ENCODE data around the gene RABIF. TPM values are rescaled to one million over a fixed set of nuclear protein-coding genes. Genes with fewer than 3 reads are reported as not detected.

Gene RABIF
- polyA plus RNA-seq, 3 donors from 2014 or later, result 24.5 to 35.8 (median 25.3) TPM

DNA sequence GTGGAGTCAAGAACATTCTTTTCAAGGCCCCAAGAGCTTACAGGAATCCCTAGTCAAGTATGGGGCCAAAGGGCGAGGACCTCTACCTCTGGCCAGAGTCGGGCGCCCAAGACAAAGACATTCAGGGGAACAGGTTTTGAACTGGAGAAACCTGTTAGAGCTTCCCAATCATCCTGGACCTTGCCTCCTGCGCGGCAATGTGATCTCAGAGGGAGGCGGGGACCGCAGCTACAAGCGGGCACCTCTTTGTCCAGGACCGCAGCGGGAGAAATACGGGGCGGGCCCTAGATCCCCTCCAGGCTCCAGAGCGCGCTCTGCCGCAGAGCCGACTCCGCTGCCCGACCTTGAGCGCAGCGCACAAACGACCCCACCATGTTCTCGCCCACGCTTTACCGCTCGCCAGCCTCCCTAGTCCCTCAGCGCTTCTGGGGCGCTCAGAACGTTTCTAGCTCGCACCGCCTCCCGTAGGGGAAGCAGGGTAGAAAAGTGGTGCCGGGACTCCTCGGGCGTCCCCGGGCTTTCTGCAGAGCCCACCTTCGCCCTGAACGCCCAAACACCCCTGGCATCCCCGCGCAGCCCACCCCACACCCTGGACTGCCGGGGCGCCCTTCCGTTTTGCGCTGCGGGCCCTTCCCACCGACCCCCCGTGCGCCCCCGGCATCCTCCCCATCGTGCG lies 28.1 kb downstream of the RABIF start:
- no peaks in the 10 kb centered on the region for H3K36me3 Mint-ChIP-seq
- peak overlapping the region; percentile 84 to 90 (median 86) for H3K4me3 Mint-ChIP-seq
- DNase-seq, result peak in 1 of 3 donors; percentile 15
- no peak overlapping the region for H3K27ac Mint-ChIP-seq
- H3K27me3 Mint-ChIP-seq (ENCODE audit: low read depth in 3 of 3), result peaks cover 3 to 20% (median 14%) of the 10 kb centered on the region in 3 donors
- peaks cover 11 to 18% of the 10 kb centered on the region in 2 donors for H3K4me1 Mint-ChIP-seq
- H3K9me3 Mint-ChIP-seq, result no peaks in the 10 kb centered on the region

- no peaks in the 10 kb centered on the region for H3K36me3 Mint-ChIP-seq
- no peak for DNase-seq
- no peaks in the 10 kb centered on the region for H3K9me3 Mint-ChIP-seq
- H3K4me1 Mint-ChIP-seq, result peaks cover 11 to 18% of the 10 kb centered on the region in 2 donors
- no peak overlapping the region for H3K27ac Mint-ChIP-seq
- no peak overlapping the region for H3K4me3 Mint-ChIP-seq
- peaks cover 3 to 14% (median 11%) of the 10 kb centered on the region in 3 donors for H3K27me3 Mint-ChIP-seq (ENCODE audit: low read depth in 3 of 3)
Observed at GRCh38 chr1:202858789-202859414, 30.0 kb downstream of the RABIF start.

- Mint-ChIP-seq H3K4me1 (peaks cover 11 to 18% of the 10 kb centered on the region in 2 donors), H3K27me3 (ENCODE audit: low read depth in 3 of 3) (peaks cover 3 to 12% (median 11%) of the 10 kb centered on the region in 3 donors), H3K36me3 (no peaks in the 10 kb centered on the region), H3K27ac (no peak overlapping the region), H3K4me3 (no peak overlapping the region), H3K9me3 (no peaks in the 10 kb centered on the region)
- no peak for DNase-seq
Observed at GRCh38 chr1:202858331-202858730, 30.6 kb downstream of the RABIF start.

- Mint-ChIP-seq H3K27ac (no peak overlapping the region), H3K4me1 (peaks cover 10 to 18% of the 10 kb centered on the region in 2 donors), H3K36me3 (no peaks in the 10 kb centered on the region), H3K27me3 (ENCODE audit: low read depth in 3 of 3) (peaks cover 3 to 11% (median 7%) of the 10 kb centered on the region in 3 donors), H3K9me3 (no peaks in the 10 kb centered on the region), H3K4me3 (no peak overlapping the region)
- DNase-seq, result no peak
Observed at GRCh38 chr1:202857136-202857610, 31.8 kb downstream of the RABIF start.

- Mint-ChIP-seq H3K27ac (no peak overlapping the region), H3K9me3 (no peaks in the 10 kb centered on the region), H3K4me1 (peaks cover 0 to 9% of the 10 kb centered on the region in 2 donors), H3K36me3 (no peaks in the 10 kb centered on the region), H3K4me3 (no peak overlapping the region), H3K27me3 (ENCODE audit: low read depth in 3 of 3) (peaks cover 0 to 6% (median 2%) of the 10 kb centered on the region in 3 donors)
- DNase-seq, result no peak
Observed at GRCh38 chr1:202856014-202856413, 32.9 kb downstream of the RABIF start.

DNA sequence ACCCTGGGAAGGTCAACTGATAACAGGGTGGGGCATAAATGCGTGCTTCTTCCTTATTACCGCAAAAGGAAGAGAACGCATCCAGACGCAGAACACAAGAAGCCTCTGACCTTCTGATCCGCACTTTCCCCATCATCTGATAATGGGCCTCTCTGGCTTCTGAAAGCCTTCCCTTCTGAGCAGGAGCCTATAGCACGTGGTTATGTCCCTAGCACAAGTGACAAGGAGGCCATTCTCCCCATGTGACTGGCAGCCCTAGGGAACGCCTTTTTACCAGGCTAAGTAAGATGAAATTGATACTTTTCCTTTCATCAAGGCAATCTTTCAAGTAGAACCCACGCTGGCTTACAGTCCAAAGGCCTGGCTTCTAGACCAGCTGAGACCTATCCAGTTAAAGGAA lies 34.2 kb downstream of the RABIF start:
- Mint-ChIP-seq H3K4me3 (no peak overlapping the region), H3K4me1 (peaks cover 0 to under 1% of the 10 kb centered on the region in 2 donors), H3K9me3 (no peaks in the 10 kb centered on the region), H3K36me3 (no peaks in the 10 kb centered on the region), H3K27me3 (ENCODE audit: low read depth in 3 of 3) (peaks cover 0 to 2% (median 2%) of the 10 kb centered on the region in 3 donors), H3K27ac (no peak overlapping the region)
- DNase-seq, result no peak

DNA sequence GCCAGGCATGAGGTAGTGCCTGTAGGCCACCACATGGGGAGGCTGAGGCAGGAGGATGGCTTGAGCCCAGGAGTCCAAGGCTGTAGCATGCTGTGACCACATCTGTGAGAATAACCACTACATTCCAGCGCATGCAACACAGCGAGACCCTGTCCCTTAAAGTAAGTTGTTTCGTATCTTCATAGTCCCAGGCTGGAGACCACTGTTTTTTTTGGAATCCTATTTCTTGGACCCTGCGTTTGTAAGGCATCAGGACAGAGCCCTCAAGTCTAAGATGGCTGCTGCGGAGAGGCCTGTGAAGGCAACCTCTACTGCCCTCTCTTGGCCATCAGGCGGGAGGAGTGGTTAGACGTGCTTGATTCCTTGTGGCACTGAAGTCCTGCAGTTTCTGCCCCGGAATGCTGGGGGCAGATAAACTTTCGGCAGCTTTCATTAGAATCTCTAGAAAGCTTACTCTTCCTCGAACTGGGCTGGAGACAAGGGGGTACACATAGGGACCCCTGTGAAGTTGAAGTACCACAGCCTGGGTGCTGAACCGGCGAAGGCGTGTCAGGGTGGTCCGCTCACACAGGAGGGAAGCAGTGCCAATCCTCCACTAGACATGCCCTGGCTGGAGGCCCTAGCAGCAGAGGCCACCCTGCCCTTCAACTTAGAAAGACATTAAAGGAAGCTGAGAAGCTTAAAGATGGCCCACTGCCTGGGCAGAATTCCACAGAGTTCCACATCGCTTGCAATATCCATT lies 36.6 kb downstream of the RABIF start:
- Mint-ChIP-seq H3K4me1 (no peaks in the 10 kb centered on the region), H3K27ac (no peak overlapping the region), H3K36me3 (no peaks in the 10 kb centered on the region), H3K27me3 (ENCODE audit: low read depth in 3 of 3) (peaks cover 0 to 2% (median 0%) of the 10 kb centered on the region in 3 donors), H3K9me3 (no peaks in the 10 kb centered on the region), H3K4me3 (no peak overlapping the region)
- peak; percentile 14 to 21 (median 18) for DNase-seq

DNA sequence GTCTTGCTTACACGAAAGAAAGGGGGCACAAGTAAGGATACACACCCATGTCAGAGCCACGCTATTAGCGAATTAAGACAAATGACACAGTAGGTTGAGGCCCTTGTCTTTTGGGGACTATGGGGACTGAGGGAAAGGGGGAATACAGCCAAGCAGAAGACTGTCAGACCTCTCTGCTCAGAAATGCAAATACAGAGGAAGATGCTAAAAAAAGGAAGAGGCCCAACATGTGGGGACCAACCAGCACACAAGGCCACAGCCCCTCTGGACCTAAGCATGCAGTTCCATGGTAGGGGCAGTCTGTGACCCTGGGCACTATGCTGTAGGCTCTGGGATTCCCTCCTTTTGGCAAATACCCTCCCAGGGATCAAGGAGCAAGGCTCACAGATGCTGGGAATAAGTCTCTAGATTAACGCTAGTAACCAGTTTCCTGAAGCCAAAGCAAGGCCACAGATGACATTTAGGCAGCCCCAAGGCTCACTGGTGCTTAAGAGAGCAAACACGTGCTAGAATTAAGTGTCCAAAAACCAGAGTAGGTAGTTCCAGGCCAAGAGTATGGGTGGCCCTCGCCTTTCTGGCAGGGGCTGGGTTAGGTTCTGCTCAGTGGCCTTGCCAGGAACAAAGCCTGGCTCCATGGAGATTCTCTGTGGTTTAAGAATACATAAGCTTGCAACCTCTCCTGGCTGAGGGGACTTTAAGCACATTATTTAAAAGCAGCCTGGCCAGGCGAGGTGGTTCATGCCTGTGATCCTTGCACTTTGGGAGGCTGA lies 38.2 kb downstream of the RABIF start:
- Mint-ChIP-seq H3K9me3 (no peaks in the 10 kb centered on the region), H3K4me1 (no peaks in the 10 kb centered on the region), H3K27ac (no peak overlapping the region), H3K27me3 (ENCODE audit: low read depth in 3 of 3) (no peaks in the 10 kb centered on the region), H3K36me3 (no peaks in the 10 kb centered on the region), H3K4me3 (no peak overlapping the region)
- no peak for DNase-seq

- Mint-ChIP-seq H3K4me1 (no peaks in the 10 kb centered on the region), H3K9me3 (no peaks in the 10 kb centered on the region), H3K36me3 (no peaks in the 10 kb centered on the region), H3K4me3 (no peak overlapping the region), H3K27me3 (ENCODE audit: low read depth in 3 of 3) (peaks cover 0 to 1% (median 0%) of the 10 kb centered on the region in 3 donors), H3K27ac (no peak overlapping the region)
- DNase-seq, result no peak
Observed at GRCh38 chr1:202848191-202848542, 40.8 kb downstream of the RABIF start.

GRCh38 chr1:202844935-202845334 lies 44.0 kb downstream of the RABIF start:
- Mint-ChIP-seq H3K4me1 (no peaks in the 10 kb centered on the region), H3K27ac (no peak overlapping the region), H3K9me3 (no peaks in the 10 kb centered on the region), H3K36me3 (no peaks in the 10 kb centered on the region), H3K27me3 (ENCODE audit: low read depth in 3 of 3) (peaks cover 0 to 4% (median 1%) of the 10 kb centered on the region in 3 donors), H3K4me3 (no peak overlapping the region)
- DNase-seq, result no peak

DNA sequence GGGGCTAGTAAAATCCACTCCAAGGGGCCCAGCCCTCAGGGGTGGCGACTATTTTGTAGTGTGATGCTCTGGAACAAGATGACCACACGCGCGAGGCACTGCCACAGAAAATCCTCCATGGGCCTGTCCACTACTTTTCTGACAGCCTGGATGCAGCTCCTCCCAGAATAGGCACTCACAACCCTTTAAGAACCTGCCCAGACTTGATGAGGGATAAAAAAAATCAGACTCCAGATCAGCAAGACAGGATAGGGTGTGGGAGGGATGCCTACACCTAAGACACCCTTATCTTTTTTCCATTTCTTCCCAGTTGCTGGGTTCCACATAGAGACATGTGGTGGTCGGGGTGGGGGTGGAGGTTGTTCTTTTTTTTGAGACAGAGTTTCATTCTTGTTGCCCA lies 44.7 kb downstream of the RABIF start:
- no peaks in the 10 kb centered on the region for H3K9me3 Mint-ChIP-seq
- H3K36me3 Mint-ChIP-seq, result no peaks in the 10 kb centered on the region
- no peak overlapping the region for H3K4me3 Mint-ChIP-seq
- peaks cover 0 to 4% (median 1%) of the 10 kb centered on the region in 3 donors for H3K27me3 Mint-ChIP-seq (ENCODE audit: low read depth in 3 of 3)
- DNase-seq, result no peak
- no peaks in the 10 kb centered on the region for H3K4me1 Mint-ChIP-seq
- H3K27ac Mint-ChIP-seq, result no peak overlapping the region

DNA sequence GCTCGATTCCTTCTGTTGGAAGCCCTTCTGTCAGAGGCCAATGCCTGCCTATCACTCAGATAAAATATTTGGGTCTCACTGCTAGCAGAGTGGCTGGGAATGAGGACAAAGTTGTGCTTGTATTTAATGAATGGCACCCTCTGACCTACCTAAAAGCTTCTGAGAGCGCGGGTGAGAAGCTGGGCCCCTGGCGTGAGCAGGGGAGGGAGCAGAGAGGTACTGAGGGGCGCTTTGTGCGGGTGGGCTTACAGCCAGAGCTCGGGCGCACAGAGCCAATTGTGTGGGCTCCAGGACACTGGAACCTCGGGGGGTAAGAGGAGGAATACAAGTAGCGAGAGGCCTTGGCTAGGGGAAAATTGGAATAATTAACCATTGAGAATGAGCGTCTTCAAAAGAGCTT lies 45.9 kb downstream of the RABIF start:
- no peaks in the 10 kb centered on the region for H3K36me3 Mint-ChIP-seq
- peaks cover 1 to 3% of the 10 kb centered on the region in 2 donors for H3K4me1 Mint-ChIP-seq
- no peak overlapping the region for H3K4me3 Mint-ChIP-seq
- no peaks in the 10 kb centered on the region for H3K9me3 Mint-ChIP-seq
- no peak for DNase-seq
- H3K27me3 Mint-ChIP-seq (ENCODE audit: low read depth in 3 of 3), result peaks cover 0 to 4% (median 1%) of the 10 kb centered on the region in 3 donors
- H3K27ac Mint-ChIP-seq, result no peak overlapping the region

DNA sequence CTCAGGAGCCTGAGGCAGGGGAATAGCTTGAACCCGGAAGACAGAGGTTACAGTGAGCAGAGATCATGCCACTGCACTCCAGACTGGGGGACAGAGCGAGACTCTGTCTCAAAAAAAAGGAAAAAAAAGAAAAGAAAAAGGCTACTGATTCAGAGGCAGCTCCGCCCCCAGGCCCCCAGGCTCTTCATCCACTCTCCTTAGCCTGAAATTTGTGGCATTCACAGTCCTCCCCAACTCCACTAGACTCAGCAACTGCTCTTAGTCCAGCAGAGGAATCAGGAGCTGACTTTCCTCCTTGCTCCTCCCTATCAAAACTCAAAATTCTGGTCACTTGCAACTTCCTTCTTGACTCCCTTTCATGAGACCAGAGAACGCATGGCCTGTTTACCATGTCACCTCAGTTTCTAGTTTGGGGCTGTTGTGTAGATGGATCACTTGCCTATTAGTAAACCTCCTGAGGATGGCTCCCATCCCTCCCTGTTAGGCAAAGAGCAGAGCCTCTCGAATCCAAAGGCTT lies 51.1 kb downstream of the RABIF start:
- Mint-ChIP-seq H3K4me1 (peaks cover 33 to 36% of the 10 kb centered on the region in 2 donors), H3K4me3 (peak overlapping the region in 3 of 5 donors; percentile 6 to 30 (median 10)), H3K36me3 (no peaks in the 10 kb centered on the region), H3K9me3 (no peaks in the 10 kb centered on the region), H3K27me3 (ENCODE audit: low read depth in 3 of 3) (peaks cover 0 to 5% (median 0%) of the 10 kb centered on the region in 3 donors), H3K27ac (no peak overlapping the region)
- DNase-seq, result no peak
